ACC112 (cell line): ENCODE measurements around the gene CAPN5.

Source experiments
- H2AFZ ChIP-seq: fragments of 200-600 bp; sonication (generic); one replicate; pipeline ENCODE4 v1.6.0; 2017; ENCODE audit warnings: antibody characterized with exemption, low read length; ENCODE audit not compliant: unreplicated experiment
- H3K27ac ChIP-seq: fragments of 200-600 bp; sonication (generic); 2 replicates; pipeline ENCODE4 v1.5.1; 2014; ENCODE audit warnings: low read depth, mild to moderate bottlenecking, antibody characterized with exemption, low read length, moderate library complexity
- H3K27me3 ChIP-seq: fragments of 200-600 bp; sonication (generic); 2 replicates; pipeline ENCODE4 v1.6.1; 2014; ENCODE audit warnings: mild to moderate bottlenecking, antibody characterized with exemption, low read length, moderate library complexity, mixed read lengths; ENCODE audit not compliant: insufficient read depth
- H3K36me3 ChIP-seq: fragments of 200-600 bp; sonication (generic); 2 replicates; pipeline ENCODE4 v1.6.1; 2016; ENCODE audit warnings: mild to moderate bottlenecking, antibody characterized with exemption, low read length, moderate library complexity, mixed read lengths; ENCODE audit not compliant: insufficient read depth
- H3K4me1 ChIP-seq: fragments of 200-600 bp; sonication (generic); one replicate; pipeline ENCODE4 v1.6.1; 2016; ENCODE audit warnings: low read length, mixed read lengths; ENCODE audit not compliant: insufficient read depth, unreplicated experiment, control insufficient read depth
- H3K4me3 ChIP-seq: fragments of 200-600 bp; sonication (generic); 2 replicates; pipeline ENCODE4 v1.5.1; 2014; ENCODE audit warnings: mild to moderate bottlenecking, low read depth, low read length
- H3K79me2 ChIP-seq: fragments of 200-600 bp; sonication (generic); one replicate; pipeline ENCODE4 v1.6.0; 2016; ENCODE audit warnings: low read length; ENCODE audit not compliant: control insufficient read depth, unreplicated experiment, insufficient read depth

CAPN5 gene

DNA sequence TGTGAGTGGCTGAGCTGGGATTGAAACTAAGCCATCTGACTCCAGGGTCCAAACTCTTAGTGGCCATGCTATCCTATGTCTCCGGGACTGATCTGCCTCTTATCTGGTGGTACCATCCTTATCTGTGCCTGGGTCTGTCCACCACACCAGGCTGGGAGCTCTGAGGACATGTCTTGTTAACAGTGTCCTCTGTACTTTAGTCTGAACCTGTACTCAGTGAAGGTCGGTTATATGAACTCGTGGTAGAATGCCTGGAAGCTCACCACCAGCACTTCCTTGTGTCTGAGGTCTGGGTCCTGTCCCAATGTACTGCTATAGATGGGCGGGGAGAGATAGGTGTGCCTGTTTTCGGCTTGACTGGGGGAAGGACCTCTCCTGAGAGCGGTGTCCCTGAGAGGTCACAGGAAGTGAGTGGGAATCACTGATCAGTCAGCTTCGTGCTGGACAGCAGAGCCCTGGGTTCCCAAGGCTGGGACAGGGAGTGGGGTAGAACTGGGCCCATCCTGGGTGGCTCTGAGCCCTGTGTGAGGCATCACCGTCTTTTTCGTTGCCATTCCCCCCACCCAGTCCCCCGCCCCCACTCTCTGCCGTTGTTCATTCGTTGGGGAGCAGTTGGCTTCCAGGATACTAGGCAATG, 70.1 kb downstream of the CAPN5 start:
- no peaks in the 10 kb centered on the region for H3K79me2 ChIP-seq
- peaks cover 23% of the 10 kb centered on the region for H3K4me1 ChIP-seq
- H2AFZ ChIP-seq, result no peak overlapping the region
- no peak overlapping the region for H3K27ac ChIP-seq
- H3K27me3 ChIP-seq, result no peaks in the 10 kb centered on the region
- H3K36me3 ChIP-seq, result no peaks in the 10 kb centered on the region
- H3K4me3 ChIP-seq, result no peak overlapping the region

DNA sequence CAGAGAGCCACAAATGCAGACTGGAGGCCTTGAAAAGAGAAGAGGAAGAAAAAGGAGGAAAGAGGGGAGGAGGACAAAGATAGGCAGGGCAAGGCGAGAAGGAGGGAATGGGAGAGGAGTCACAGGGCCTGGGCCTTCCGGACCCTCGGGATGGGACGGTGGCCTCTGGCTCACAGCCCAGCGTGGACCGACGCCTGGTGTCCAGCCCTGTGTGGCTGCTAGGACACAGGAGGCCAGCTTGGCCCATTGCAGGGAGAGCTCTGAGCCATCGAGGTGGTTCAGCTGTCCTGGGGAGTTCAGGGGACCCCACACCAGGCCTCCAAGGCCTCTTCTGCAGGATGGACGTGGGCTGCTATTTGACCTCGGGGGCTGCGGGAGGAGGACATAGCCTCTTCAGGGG, 70.7 kb downstream of the CAPN5 start:
- Histone ChIP-seq H3K4me3 (no peak overlapping the region), H3K4me1 (peaks cover 23% of the 10 kb centered on the region), H3K36me3 (no peaks in the 10 kb centered on the region), H2AFZ (no peak overlapping the region), H3K27me3 (no peaks in the 10 kb centered on the region), H3K27ac (no peak overlapping the region), H3K79me2 (no peaks in the 10 kb centered on the region)

DNA sequence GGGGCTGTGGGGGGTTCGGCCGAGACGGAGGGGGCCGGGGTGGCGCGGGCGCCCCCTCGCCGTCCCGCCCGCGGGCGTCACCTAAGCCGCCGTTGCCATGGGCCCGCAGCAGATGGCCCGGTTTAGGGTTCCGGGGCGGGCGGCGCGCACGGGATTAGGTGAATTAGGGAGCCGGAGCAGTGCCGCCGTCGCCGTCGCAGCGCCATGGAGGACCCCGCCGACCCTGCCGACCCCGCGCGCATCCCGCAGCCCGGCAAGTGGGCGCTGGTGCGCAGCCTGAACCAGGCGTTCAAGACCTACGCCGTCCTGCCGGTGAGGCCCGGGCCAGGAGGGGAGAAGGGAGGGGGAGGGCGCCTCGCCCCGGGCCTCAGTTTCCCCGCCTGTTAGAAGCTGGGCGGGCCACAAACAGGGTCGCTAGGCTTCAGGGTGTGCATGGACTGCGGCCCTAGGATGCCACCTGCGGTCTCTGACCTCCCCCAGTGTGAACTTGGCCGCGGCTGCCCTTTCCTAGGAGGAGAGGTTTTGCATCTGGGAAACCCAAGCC, 71.4 kb downstream of the CAPN5 start:
- Histone ChIP-seq H3K27ac (no peak overlapping the region), H2AFZ (no peak overlapping the region), H3K79me2 (no peaks in the 10 kb centered on the region), H3K4me3 (no peak overlapping the region), H3K36me3 (no peaks in the 10 kb centered on the region), H3K27me3 (no peaks in the 10 kb centered on the region), H3K4me1 (peaks cover 23% of the 10 kb centered on the region)

DNA sequence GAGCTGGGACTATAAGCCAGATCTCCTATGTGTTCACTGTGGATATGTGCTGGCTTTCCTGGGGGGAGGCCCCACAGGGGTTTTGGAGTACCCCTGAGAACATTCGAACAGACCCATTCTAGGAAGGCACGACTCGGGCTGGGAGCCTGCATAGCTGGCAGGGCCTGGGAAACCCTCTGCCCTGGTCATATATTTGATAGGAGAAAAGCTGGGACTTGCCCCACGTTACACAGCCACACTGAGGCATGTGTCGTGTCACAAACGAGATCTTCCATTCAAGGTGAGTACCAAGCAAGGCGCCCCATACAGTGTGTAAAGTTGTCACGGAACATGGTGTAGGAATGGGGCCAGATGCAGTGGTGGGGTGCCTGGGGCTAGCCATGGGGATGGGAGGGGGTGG, 72.4 kb downstream of the CAPN5 start:
- no peaks in the 10 kb centered on the region for H3K79me2 ChIP-seq
- no peaks in the 10 kb centered on the region for H3K27me3 ChIP-seq
- no peak overlapping the region for H2AFZ ChIP-seq
- H3K4me3 ChIP-seq, result no peak overlapping the region
- no peaks in the 10 kb centered on the region for H3K36me3 ChIP-seq
- peaks cover 23% of the 10 kb centered on the region for H3K4me1 ChIP-seq
- H3K27ac ChIP-seq, result no peak overlapping the region

DNA sequence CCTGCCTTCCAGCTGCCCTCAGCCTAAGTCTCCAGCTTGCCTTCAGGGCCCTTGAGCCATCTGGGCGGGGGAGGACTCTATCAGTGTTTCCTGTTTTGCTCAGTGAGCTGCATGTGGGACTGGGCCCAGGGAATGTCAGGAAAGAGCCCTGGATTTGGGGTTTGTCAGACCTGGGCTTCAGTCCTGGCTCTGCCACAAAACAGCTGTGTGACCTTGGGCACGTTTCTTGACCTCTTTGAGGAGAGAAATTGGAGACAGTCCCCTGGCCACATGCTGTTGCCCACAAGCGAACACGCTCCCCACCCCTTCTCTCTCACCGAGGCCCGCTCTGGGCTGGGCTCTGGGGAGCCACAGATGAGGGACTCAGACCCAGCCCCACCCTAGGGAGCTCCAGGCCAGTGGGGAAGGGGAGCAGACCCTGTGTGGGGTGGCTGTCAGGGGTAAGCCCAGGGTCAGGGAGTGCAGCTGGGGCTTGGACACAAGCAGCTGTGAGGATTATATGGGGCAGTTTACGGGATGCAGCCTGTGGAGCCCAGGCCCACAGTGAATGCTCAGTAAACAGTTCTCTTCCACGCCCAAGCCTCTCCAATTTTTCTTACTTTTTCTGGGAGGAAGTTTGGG, 73.6 kb downstream of the CAPN5 start:
- Histone ChIP-seq H2AFZ (peak overlapping the region; percentile 23), H3K27me3 (no peaks in the 10 kb centered on the region)

DNA sequence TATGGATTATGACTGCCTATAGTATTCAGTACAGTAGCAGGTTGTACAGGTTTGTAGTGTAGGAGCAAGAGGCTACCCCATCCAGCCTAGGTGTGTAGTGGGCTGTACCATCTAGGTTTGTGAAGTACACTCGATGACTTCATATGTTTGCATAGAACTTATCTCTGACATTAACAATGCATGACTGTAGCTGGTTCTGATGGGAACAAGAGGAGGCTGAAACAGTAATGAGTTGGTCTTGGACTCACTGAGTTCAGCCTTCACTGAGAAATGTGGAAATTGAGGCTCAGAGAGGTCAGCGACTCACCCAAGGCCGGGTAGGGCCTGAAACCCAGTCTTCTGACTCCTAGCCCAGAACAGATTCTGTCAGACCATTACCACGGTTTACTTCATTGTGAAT, 74.3 kb downstream of the CAPN5 start:
- H3K27ac ChIP-seq, result peak overlapping the region; percentile 40
- H3K4me1 ChIP-seq, result peaks cover 18% of the 10 kb centered on the region
- no peaks in the 10 kb centered on the region for H3K27me3 ChIP-seq

More for the DNA sequence above, 73.6 kb downstream of the CAPN5 start:
- no peak overlapping the region for H3K4me3 ChIP-seq
- no peaks in the 10 kb centered on the region for H3K79me2 ChIP-seq
- H3K36me3 ChIP-seq, result no peaks in the 10 kb centered on the region
- peak overlapping the region; percentile 28; the same call in 1 of the 2 replicates for H3K27ac ChIP-seq
- H3K4me1 ChIP-seq, result peaks cover 23% of the 10 kb centered on the region

DNA sequence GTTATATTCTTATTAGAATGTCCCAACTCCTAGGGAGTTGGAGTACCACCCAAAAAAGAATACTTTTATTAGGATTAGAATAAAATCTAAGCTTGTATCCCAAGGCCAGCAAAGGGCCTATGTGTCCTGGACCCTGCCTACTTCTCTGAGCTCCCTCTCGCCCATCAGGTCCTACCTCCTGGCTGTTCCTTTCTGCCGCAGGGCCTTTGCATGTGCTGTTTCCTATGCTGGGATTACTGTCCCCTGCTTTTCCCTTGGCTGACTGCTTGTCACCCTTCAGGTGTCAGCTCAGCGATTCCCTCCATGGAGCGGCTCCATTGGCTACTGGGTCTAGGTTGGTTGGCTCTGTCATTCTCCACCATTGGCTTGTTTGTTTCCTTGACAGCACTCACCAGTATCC, 74.7 kb downstream of the CAPN5 start:
- Histone ChIP-seq H3K4me1 (peaks cover 14% of the 10 kb centered on the region), H2AFZ (no peak overlapping the region), H3K4me3 (no peak overlapping the region), H3K27ac (peak overlapping the region; percentile 40), H3K27me3 (no peaks in the 10 kb centered on the region), H3K79me2 (no peaks in the 10 kb centered on the region), H3K36me3 (no peaks in the 10 kb centered on the region)

More for the DNA sequence above, 74.3 kb downstream of the CAPN5 start:
- no peaks in the 10 kb centered on the region for H3K79me2 ChIP-seq
- no peak overlapping the region for H3K4me3 ChIP-seq
- H3K36me3 ChIP-seq, result no peaks in the 10 kb centered on the region
- H2AFZ ChIP-seq, result no peak overlapping the region

DNA sequence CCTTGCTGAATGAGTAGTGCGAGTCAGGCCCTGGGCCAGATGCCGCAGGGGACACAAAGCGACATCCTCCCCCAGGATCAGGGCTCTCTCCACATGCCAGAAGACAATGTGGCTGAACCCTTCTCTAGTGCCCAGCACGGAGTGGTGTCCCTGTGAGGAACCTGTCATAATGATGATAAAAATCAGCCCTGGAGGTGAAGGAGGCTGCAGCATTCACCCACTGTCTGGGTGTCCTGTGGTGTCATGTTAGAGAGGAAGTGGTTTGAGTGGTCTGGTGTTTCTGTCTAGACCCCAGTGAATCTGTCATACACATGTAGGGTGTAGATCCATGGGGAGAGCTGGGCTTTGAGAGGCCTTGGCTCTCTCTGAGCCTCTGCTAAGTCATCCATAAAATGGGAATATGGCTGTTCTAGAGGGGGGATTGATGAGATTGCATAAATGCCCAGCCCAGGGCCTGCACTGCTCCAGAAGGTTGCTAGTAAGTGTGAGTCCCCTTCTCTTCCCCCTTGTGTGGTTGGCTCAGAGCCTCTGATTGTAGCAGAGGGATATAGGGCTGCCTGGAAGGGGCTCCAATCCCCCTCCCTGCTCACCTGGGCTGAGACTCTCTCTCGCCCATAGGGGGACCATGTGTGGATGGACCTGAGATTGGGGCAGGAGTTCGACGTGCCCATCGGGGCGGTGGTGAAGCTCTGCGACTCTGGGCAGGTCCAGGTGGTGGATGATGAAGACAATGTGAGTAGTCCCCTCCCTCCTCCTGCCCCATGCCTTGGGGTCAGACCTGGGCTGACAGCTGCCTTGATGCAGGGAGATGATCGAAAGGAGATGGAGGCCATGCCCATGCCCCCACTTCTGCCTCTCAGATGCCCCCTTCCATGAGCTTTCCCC, 75.6 kb downstream of the CAPN5 start:
- Histone ChIP-seq H3K27ac (no peak overlapping the region), H2AFZ (no peak overlapping the region), H3K4me1 (peaks cover 13% of the 10 kb centered on the region)

DNA sequence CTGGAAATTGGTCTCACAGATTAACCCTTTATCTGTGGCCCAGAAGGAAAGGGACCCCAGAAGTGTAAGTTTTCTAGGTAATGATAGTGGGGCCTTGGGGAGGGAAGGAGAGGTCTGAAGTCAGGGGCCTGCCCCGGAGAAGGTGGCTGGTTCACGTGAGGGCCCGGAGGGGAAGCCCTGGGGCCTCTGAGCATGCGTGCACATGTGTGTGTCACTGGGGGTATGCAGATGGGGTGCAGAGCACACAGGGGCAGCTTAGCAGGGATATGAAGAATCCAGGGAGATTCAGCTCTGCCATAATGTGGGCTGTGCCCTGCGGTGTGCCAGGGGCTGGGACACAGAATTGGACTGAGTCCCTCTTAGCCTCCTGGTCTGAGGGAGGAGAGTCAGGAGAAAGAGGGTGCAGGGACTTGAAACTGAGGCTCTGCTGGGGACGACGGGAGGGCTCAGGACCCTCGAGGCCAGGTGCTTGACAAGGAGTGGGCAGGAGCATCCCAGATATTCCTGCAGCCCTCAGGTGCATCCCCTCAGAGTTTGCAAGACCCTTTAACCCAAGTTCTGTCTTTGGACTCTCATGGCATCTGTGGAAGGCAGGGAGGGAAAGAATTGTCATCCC, 76.7 kb downstream of the CAPN5 start:
- no peak overlapping the region for H3K27ac ChIP-seq
- no peaks in the 10 kb centered on the region for H3K79me2 ChIP-seq
- H3K36me3 ChIP-seq, result no peaks in the 10 kb centered on the region
- H3K4me1 ChIP-seq, result peaks cover 13% of the 10 kb centered on the region
- no peak overlapping the region for H2AFZ ChIP-seq
- H3K27me3 ChIP-seq, result no peaks in the 10 kb centered on the region
- no peak overlapping the region for H3K4me3 ChIP-seq

More for the DNA sequence above, 75.6 kb downstream of the CAPN5 start:
- Histone ChIP-seq H3K36me3 (no peaks in the 10 kb centered on the region), H3K27me3 (no peaks in the 10 kb centered on the region), H3K4me3 (no peak overlapping the region), H3K79me2 (no peaks in the 10 kb centered on the region)

DNA sequence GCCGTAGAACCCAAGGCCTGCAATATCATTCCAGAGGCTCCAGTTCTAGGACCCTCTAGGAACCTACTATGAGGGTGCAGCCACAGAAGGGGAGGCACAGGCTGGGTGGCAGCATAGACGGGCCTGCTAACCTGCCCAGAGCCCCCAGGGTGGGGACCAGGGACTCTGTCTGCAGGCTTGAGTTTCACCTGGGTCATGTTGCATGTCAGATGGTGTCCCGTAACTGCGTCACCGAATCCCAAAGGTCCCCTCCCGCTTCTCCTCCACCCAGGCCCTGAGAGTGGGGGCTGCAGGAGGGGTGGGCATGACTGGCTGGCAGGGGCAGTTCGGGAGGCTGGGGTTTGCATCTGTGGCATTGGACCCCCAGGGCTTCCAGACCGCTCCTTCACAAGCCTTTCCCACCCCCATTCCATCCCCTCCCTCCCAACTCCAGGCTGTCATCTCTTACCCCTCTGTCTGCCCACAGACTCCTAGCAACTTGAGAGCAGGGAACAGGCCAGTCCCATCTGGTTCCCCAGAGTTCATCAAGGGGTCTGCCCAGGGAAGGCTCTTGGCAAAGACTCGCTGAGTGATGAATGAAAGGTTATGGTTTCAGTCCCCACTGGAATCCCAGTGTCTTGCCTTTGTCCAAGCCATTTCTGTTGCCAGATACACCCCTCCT, 77.6 kb downstream of the CAPN5 start:
- Histone ChIP-seq H3K36me3 (no peaks in the 10 kb centered on the region), H3K79me2 (no peaks in the 10 kb centered on the region), H2AFZ (no peak overlapping the region), H3K27me3 (no peaks in the 10 kb centered on the region), H3K27ac (no peak overlapping the region), H3K4me1 (peaks cover 13% of the 10 kb centered on the region), H3K4me3 (no peak overlapping the region)
